ENCODE measurements around the gene SRC. TPM values are rescaled to one million over a fixed set of nuclear protein-coding genes. Genes with fewer than 3 reads are reported as not detected.

The SRC gene
- total and polyA plus RNA-seq, 2 of the 8 experiments (the other 6 are each of a cell fraction or from before 2014, with no cell fraction given): 27.6 to 28.8 TPM

- Histone ChIP-seq H2AFZ (ENCODE audit: low read length) (no peak overlapping the region), H3K4me1 (replicated peaks in 1 of 4; ENCODE audit: control insufficient read depth in 3 of 4, insufficient read depth in 4 of 4, low read length in 3 of 4) (peaks cover 0 to 11% (median 6%) of the 10 kb centered on the region in 4 experiments; a peak in 4 of 7 replicates), H4K8ac (ENCODE audit: extremely low read depth, insufficient read depth, low read length) (no peak overlapping the region; the same call in 1 of the 2 replicates), H4K20me1 (replicated peaks in 1 of 2; ENCODE audit: control insufficient read depth in 1 of 2, insufficient read depth in 2 of 2, low read length in 2 of 2) (peaks cover 3 to 10% of the 10 kb centered on the region in 2 experiments), H3K4me2 (ENCODE audit: insufficient read depth in 1 of 2, low read depth in 2 of 2, low read length in 2 of 2) (peak overlapping the region; percentile 68 to 70; a peak in 3 of 4 replicates), H3K9me3 (ENCODE audit: insufficient read depth in 2 of 2, low read depth in 1 of 2, low read length in 1 of 2) (no peaks in the 10 kb centered on the region), H2BK120ac (replicated peaks; ENCODE audit: low read depth, low read length) (no peak overlapping the region), H3K79me1 (ENCODE audit: low read depth, low read length) (peaks cover 9% of the 10 kb centered on the region), H2BK5ac (ENCODE audit: low read depth, low read length) (no peak overlapping the region), H3K36me3 (ENCODE audit: control insufficient read depth in 2 of 4, insufficient read depth in 4 of 4, low read length in 3 of 4) (peaks cover 0 to 4% (median 0%) of the 10 kb centered on the region in 4 experiments; a peak in 2 of 8 replicates), H3K23ac (ENCODE audit: insufficient read length) (no peak overlapping the region), H2BK12ac (ENCODE audit: low read depth, low read length) (no peak overlapping the region), H3K27me3 (replicated peaks in 1 of 4; ENCODE audit: control insufficient read depth in 3 of 4, extremely low read depth in 1 of 4, insufficient read depth in 3 of 4, low read length in 3 of 4) (no peaks in the 10 kb centered on the region), H4K91ac (replicated peaks; ENCODE audit: insufficient read length, low read length) (no peak overlapping the region), H3K23me2 (ENCODE audit: low read depth, low read length) (no peaks in the 10 kb centered on the region; the same call in 1 of the 2 replicates), H2AK5ac (ENCODE audit: low read depth, low read length) (no peak overlapping the region), H2BK20ac (ENCODE audit: low read length) (no peak overlapping the region), H4K5ac (ENCODE audit: insufficient read length, low read depth, low read length) (no peak overlapping the region), H3K14ac (ENCODE audit: insufficient read length) (no peak overlapping the region), H2BK15ac (ENCODE audit: low read length) (no peak overlapping the region), H3K56ac (replicated peaks; ENCODE audit: insufficient read length, low read depth, low read length) (no peak overlapping the region), H3K27ac (ENCODE audit: low read depth, low read length) (no peak overlapping the region), H3K9ac (replicated peaks in 1 of 4; ENCODE audit: extremely low read depth in 1 of 4, low read depth in 3 of 4, low read length in 3 of 4) (peak overlapping the region in 1 of 4 experiments; percentile 43; a peak in 2 of 7 replicates), H3K79me2 (ENCODE audit: control insufficient read depth in 1 of 2, insufficient read depth in 2 of 2, low read length in 2 of 2) (peaks cover 6 to 46% of the 10 kb centered on the region in 2 experiments; a peak in 3 of 4 replicates), H3K4ac (replicated peaks; ENCODE audit: insufficient read length, low read depth, low read length) (no peak overlapping the region), H3K4me3 (ENCODE audit: extremely low read depth in 1 of 4, insufficient read depth in 2 of 4, low read depth in 3 of 4, low read length in 4 of 4) (peak overlapping the region; percentile 33 to 67 (median 48); a peak in 7 of 8 replicates), H3K18ac (ENCODE audit: extremely low read depth, low read length) (no peak overlapping the region)
- no peak for DNase-seq (ENCODE audit: low read depth in 1 of 2, low spot score in 2 of 2)
- FAIRE-seq: no peak
- WGBS, 2 experiments (ENCODE audit: extremely low coverage in 1 of 2, insufficient coverage in 1 of 2, insufficient read length in 1 of 2, insufficient replicate concordance in 2 of 2, low coverage in 1 of 2, low lambda C conversion rate in 2 of 2, missing lambda C conversion rate in 1 of 2): 0% methylated on average over 1 of the region's 35 CpGs; no CpG with 5 or more reads in 1 of the 2 experiments
- ChIA-PET CTCF (ENCODE audit: partially characterized antibody) (interaction anchor here (1.5 to 2.0 kb wide), 2 partner anchors 18 to 51 kb away, joined by 3 to 7 read pairs; no protein-coding TSS in a partner anchor), POLR2A (ENCODE audit: partially characterized antibody) (interaction anchor here (0.9 to 8.3 kb wide), 10 partner anchors 9 to 79 kb away, joined by 3 to 50 read pairs (median 4); no protein-coding TSS in a partner anchor)
- TF ChIP-seq PHF8 (conservative IDR thresholded peaks at IDR 0.05; ENCODE audit: low read depth, low read length): peak; percentile 2; the same call in 1 of the 2 replicates
- 0 out of 2 replicates have a peak, but pooled peaks have one; percentile 8 for TF ChIP-seq POLR2AphosphoS5 (IDR thresholded peaks at IDR 0.05; ENCODE audit: low read depth, low read length)
- no peak for TF ChIP-seq RAD21 (IDR thresholded peaks at IDR 0.05 in 1 of 2, conservative IDR thresholded peaks at IDR 0.05 in 1 of 2; ENCODE audit: low read depth in 2 of 2, low read length in 2 of 2)
- peak; percentile 9 for TF ChIP-seq TAF7 (optimal IDR thresholded peaks at IDR 0.05; ENCODE audit: borderline replicate concordance, low read depth, low read length)
- no peak for TF ChIP-seq CEBPB (IDR thresholded peaks at IDR 0.05; ENCODE audit: low read depth, low read length)
- no peak for TF ChIP-seq TCF12 (IDR thresholded peaks at IDR 0.05; ENCODE audit: low read depth, low read length)
- no peak for TF ChIP-seq CHD1 (IDR thresholded peaks at IDR 0.05; ENCODE audit: low read depth, low read length)
Observed at GRCh38 chr20:37346236-37346534, 245 bp downstream of the SRC start.

Data from H1 (cell line).